HG02798 (cell line): Measurements from ENCODE around the gene DGKD.
A peak's percentile ranks its signal among the peaks of the same experiment; 100 is the strongest.

Experiments used
- ATAC-seq: cut with Tn5 transposase; IDR thresholded peaks from one replicate; pipeline ENCODE4 v1.9.1; 2021; ENCODE audit warnings: mild to moderate bottlenecking; ENCODE audit not compliant: unreplicated experiment, poor library complexity

DGKD gene

GRCh38 chr2:233409286-233409991, 55.1 kb downstream of the DGKD start:
- no peak for ATAC-seq

GRCh38 chr2:233410196-233410760, 56.0 kb downstream of the DGKD start:
- ATAC-seq = no peak

- ATAC-seq = no peak
Measured at GRCh38 chr2:233411162-233411561, 56.9 kb downstream of the DGKD start.

GRCh38 chr2:233412405-233412804, 58.1 kb downstream of the DGKD start:
- ATAC-seq = no peak

GRCh38 chr2:233413046-233413445, 58.8 kb downstream of the DGKD start:
- ATAC-seq = no peak

GRCh38 chr2:233413559-233414272, 59.4 kb downstream of the DGKD start:
- no peak for ATAC-seq

GRCh38 chr2:233414273-233414654, 60.0 kb downstream of the DGKD start:
- ATAC-seq = no peak

- no peak for ATAC-seq
Measured at GRCh38 chr2:233414777-233415570, 60.7 kb downstream of the DGKD start.

GRCh38 chr2:233416199-233416598, 61.9 kb downstream of the DGKD start:
- no peak for ATAC-seq

- no peak for ATAC-seq
Measured at GRCh38 chr2:233416706-233417105, 62.4 kb downstream of the DGKD start.

GRCh38 chr2:233417282-233417681, 63.0 kb downstream of the DGKD start:
- ATAC-seq = no peak

GRCh38 chr2:233418052-233418760, 63.9 kb downstream of the DGKD start:
- no peak for ATAC-seq

- ATAC-seq = peak; percentile 48
Measured at GRCh38 chr2:233418761-233419546, 64.7 kb downstream of the DGKD start.

- peak; percentile 40 for ATAC-seq
Measured at GRCh38 chr2:233419602-233420391, 65.5 kb downstream of the DGKD start.

GRCh38 chr2:233421091-233421816, 67.0 kb downstream of the DGKD start:
- no peak for ATAC-seq

GRCh38 chr2:233422050-233422639, 67.9 kb downstream of the DGKD start:
- ATAC-seq = peak; percentile 37

GRCh38 chr2:233422649-233423551, 68.6 kb downstream of the DGKD start:
- ATAC-seq = no peak
